GM19043 (cell line): ENCODE data around the gene YIPF3.
"Not testable (repeated sequence)": the region's sequence is repeated elsewhere in the genome, so short reads cannot be mapped to it uniquely, and the experiment has no call there.

Source experiments
- ATAC-seq: cut with Tn5 transposase; IDR thresholded peaks from one replicate; pipeline ENCODE4 v1.9.1; 2021; ENCODE audit warnings: low read depth; ENCODE audit not compliant: unreplicated experiment

Gene YIPF3

DNA sequence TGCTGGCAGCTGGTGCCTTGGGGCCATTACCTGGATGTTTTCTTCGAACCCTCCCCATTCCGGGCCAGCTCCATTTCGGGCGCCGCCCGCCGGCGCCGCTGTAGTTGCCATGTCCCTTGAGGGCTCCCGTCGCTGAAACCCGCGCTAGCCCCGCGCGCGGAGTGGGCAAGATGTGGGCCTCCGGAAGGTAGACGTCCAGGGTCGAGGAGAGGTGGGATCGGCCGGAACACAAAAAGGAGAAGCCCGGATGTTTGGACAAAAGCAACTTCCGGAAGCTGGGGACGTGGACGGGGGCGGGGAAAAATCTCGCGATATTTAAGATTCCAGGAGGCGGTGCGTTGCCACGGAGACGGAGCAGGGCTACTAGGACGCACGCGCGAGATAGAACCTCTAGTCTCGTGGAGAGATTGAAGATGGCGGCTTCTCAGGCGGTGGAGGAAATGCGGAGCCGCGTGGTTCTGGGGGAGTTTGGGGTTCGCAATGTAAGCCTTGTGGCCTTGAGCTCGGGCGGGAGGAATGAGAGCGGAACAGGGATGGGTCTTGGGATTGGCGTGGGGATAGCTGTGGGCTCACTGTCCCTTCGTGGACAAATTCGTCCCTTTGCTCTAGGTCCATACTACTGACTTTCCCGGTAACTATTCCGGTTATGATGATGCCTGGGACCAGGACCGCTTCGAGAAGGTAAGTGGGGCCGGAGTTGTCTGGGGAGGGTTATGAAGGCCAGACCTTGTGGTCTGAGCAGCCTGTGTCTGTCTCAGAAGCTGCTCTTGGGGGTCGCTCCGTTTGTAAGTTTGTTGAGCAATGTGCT, at the start of gene YIPF3, which contains the start of gene POLR1C:
YIPF3 (minus strand) TSS at position 230 of the 808 bp plus-strand sequence; CDS start at position 111, 119 bp downstream.
POLR1C (plus strand) TSS at position 393 of the 808 bp plus-strand sequence; CDS start at position 414, 21 bp downstream.
- peak; percentile 92 for ATAC-seq

DNA sequence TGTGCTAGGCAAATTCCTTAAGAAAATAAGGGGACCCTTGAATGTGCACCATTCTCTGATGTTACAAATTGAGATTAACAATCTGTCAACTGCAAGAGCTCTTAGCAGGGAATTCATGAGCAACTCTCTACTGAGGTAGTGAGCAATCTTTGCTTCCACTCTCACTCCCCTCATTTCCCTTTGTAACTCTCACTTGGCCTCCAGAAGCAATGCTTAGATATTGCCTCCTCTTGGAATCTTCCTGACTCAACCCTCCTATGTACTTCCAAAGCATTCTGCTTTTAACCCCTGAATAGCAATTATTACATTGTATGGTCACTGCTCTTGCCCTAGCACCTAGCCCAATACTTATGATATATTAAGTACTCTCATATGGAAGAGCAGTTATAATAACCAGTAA, 42.6 kb upstream of the YIPF3 start:
- no peak for ATAC-seq

DNA sequence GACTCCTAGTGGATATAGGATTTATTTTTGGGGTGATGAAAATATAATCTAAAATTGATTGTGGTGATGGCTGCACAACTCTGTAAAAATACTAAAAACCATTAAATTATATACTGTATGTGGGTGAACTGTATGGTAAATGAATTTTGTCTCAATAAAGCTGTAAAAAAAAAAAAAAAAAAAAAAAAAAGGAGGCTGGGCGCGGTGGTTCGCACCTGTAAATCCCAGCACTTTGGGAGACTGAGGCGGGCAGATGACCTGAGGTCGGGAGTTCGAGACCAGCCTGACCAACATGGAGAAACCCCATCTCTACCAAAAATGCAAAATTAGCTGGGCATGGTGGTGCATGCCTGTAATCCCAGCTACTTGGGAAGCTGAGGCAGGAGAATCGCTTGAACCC, 40.9 kb upstream of the YIPF3 start:
- not testable (repeated sequence) for ATAC-seq

DNA sequence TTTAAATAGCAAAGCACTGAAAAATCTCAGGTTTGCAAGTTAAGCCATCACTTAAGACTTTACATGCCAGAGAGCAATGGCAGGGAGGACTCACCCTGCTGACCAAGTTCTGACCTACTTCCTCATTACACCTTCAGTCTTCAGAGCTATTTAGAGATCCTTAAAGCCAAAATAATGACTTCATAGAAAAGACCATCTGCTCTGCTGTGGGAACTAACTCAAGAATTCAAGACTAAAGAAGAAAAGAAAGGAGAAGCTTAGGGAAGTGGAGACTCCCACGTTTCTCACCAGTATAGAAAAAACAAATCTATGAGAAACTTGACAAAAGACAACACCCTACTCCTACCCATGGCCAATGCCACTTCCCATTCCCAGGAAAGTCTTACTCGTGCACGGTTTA, 30.5 kb upstream of the YIPF3 start:
- no peak for ATAC-seq

DNA sequence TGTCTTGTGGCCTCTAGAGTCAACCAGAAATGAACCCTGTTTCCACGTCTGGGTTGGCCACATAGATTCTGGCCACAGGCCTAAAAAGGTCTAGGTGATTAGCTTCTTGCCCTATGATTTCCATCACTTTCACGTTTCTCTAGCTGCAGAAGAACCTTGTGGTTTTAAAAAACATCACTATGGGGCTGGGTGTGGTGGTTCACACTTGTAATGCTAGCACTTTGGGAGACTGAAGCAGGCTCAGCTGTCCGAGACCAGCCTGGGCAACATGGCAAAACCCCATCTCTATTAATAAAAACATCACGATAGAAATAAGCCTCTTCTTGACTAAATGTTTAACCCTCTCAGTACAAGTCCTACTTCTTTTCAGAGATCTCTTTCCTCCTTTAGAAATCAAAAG, 27.7 kb upstream of the YIPF3 start:
- ATAC-seq: no peak

DNA sequence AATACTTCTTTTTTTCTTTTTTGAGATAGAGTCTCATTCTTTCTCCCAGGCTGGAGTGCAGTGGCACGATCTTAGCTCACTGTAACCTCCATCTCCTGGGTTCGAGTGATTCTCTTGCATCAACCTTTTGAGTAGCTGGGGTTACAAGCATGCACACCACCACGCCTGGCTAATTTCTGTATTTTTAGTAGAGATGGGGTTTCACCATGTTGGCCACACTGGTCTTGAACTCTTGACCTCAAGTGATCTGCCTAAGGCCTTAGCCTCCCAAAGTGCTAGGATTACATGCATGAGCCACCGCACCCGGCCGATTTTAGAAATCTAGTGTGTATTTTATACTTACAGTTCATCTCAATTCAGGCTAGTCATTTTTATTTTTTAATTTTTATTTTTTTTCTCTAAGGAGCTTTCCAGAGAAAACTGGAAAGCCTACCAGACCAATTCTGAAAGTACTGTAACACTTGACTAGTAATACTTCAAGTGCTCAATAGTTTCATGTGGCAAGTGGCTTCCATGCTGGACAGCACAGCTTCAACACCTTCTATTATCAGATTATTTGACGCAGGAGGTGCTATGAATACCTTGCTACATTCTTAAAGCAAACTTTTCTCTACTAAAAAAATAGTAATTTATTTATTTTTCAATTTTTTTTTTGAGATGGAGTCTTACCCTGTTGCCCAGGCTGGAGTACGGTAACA, 25.2 kb upstream of the YIPF3 start:
- no peak for ATAC-seq

DNA sequence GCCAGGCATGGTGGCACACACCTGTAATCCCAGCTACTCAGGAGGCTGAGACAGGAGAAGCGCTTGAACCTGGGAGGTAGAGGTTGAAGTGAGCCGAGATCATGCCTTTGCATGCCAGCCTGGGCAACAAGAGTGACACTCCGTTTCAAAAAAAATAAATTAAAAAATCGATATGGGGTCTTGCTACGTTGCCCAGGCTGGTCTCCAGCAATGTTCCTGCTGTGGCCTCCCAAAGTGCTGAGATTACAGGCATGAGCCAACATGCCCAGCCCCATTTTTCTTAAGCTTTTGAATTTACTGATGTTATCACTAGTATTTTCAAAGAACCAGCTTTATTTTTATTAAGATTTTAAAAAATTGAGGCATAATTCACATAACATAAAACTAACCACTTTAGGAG, 23.8 kb upstream of the YIPF3 start:
- ATAC-seq: no peak

DNA sequence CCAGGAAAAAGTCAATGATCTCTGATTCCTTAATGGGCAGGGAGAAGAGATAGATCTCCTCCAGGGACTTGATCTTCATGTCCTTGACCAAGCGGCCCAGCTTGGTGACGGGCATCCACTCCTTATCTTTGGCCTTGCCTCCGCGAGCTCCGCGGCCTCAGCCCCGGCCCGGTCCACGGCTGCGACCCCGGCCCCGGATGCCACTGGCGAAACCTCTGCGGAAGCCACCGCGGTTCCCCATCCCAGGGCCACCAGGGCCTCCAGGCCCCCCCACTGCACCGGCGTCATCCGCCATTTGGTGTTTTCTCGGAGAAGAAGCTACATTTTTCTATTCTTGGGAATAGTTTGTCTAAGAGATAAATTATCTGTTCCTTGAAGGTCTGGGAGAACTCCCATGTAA, 22.7 kb upstream of the YIPF3 start:
- ATAC-seq: not testable (repeated sequence)

DNA sequence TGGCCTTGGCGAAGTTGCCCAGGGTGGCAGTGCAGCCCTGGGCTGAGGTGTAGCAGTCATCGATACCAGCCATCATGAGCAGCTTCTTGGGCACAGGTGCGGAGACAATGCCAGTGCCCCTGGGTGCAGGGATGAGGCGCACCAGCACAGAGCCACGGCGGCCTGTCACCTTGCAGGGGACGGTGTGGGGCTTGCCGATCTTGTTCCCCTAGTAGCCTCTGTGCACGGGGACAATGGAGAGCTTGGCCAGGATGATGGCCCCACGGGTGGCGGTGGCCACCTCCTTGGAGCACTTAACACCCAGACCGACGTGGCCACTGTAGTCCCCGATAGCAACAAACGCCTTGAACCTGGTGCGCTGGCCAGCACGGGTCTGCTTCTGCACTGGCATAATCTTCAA, 22.3 kb upstream of the YIPF3 start:
- ATAC-seq: not testable (repeated sequence)

DNA sequence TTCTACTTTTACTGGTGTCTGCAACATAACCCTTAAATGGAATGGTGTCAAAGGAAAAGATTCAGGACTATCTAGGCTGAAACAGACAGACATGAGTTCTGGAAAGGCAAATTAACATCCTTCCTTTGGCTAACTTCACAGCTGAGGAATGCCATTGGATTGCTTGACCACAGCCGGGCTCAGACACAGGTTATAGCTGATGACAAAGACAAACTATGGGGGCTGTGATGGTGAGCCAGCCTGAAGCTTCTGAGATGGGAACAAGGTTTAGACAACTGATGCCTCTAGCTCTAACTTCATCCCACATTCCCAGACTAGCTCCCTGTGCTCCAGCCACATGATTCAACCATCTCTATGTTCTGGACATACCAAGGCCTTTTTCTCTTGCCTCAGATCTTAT, 15.5 kb upstream of the YIPF3 start:
- no peak for ATAC-seq

DNA sequence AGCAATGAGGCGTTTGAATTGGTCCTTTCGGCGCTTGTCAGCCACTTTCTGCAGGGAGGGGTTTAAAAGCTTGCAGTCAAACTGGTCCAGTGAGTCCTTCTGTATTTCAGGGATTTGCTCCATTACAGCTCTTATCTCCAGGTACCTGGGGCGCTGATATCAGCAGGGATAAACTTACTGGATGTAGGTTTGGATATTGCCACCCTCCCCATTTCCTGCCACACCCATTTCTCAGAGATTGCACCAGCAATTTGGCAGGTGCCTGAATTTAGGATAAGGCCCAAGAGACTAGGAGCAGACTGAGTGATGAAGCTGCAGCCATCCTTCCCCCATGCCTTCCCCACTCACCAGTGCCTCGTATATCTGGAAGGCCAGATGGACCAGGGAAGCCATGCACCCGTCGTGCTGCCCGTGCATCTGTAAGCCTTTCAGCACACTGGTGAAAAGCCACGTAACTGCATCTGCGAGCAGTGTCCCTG, 7.8 kb upstream of the YIPF3 start:
- ATAC-seq: no peak

DNA sequence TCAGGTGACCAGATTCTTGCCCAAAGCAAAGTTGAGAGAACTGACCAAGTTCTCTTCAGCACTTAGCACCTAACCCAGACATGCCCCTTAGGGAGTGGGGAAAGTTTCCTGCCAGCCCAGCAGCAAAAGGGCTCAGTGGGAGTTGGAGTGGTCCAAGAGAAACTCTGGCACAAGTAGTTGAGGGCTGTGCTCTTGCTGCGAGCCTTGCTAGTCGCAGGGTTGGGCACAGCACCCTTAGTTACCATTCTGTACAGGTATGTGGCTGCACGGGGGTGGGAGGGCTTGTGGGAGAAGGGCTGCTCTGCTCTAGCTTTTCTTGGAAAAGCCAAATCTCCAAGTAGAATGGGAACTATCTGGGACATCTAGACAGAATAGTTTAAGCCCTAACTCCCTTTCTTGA, 6.6 kb upstream of the YIPF3 start:
- ATAC-seq: no peak

DNA sequence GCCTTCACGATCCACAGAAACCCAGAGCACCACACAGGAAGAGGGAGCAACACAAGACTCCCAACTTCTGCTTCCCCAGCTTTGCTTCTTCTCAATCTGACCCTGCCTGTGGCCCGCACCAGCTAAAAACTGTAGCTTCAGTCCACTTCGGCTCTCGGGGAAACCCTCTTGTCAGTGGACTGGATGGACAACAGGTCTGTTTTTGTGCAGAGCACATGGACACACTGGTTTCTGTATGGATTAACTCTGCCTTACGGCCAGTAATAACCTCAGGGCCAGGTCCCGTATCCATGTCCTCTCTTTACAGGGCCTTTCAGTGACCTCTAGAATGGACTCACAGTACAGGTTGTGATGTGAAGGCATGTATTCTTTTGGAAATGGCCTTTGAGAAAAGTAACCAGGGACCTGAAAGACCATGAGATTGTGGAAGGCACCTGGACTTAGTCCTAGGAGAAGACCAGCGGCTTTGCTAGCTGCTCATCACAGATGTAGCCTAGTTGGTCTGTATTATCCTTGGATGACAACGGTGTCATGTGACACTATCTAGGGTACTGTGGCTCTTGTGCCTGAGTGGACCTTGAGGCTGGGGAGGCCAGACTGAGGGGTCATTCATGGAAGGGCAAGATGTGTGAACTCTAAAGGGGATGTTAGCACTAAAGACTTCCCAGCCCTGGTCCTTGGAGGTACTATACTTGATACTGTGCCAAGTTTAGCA, 6.0 kb upstream of the YIPF3 start:
- no peak for ATAC-seq

DNA sequence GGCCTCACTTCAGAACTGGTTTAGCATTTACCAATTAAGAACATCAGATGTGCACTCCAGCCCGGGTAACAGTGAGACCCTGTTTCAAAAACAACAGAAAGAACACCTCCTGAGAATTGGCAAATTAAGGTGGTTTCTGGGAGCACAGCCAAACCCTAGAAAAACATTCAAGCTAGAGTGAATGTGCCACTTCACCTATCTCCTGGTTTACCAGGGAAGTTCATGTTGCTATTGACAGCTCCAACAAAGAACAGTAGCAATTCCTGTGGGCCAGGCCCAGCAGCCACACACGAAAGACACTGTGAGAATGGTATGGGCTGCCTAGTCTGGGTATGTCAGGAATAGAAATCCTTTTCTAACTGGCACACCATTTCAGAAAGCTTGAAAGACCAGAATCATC, 5.1 kb upstream of the YIPF3 start:
- no peak for ATAC-seq

DNA sequence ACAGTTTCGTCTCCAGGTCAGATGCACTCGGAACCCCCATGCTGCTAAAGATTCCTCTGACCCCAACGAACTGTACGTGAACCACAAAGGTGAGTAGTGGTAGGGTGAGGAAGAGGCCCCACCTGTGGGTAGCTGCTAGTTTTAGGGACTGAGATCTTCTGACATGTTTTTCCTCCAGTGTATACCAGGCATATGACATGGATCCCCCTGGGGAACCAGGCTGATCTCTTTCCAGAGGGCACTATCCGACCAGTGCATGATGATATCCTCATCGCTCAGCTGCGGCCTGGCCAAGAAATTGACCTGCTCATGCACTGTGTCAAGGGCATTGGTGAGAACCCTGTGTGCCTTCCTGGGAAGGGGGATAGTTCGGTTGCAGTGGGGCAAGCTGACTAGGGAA, 3.4 kb upstream of the YIPF3 start:
- ATAC-seq: no peak

DNA sequence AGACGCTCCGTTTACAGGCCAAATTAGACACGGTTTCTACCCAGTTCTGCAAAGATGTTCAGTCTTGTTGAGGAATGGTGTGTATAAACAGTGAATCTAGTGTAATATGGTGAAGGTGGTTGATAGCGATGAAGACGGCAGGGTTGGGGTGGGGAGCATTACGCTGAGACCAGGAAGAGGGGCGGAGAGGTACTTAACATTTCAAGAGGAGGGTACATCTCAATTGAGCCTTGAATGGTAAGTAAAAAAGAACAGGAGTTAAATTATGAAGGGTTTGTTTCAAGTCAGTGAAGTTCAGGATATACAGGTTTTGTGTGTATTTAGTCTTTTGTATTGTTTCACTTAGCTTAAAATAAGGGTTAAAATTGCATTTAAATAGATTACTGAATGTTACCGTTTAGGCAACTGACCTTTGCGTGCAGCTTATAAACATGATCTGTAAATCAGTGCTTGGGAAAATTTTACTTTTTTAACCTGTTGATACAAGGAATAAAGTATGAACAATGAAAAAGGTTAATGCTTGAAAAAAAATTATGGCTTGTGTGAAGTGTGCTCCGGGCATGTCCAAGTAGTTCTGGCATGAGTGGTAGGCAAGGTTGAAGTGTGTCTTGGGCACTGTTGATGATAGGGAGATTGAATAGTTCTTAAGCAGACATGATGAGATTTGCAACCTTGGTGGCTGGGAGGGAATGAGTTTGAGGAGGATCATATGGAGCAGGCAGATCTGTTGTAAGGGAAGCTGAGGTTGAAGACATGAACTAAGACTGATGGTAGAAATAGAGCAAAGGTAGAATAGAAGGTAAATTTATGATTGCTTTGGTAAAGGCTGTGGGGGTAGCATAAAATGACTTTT, 1.0 kb upstream of the YIPF3 start:
- ATAC-seq: no peak

DNA sequence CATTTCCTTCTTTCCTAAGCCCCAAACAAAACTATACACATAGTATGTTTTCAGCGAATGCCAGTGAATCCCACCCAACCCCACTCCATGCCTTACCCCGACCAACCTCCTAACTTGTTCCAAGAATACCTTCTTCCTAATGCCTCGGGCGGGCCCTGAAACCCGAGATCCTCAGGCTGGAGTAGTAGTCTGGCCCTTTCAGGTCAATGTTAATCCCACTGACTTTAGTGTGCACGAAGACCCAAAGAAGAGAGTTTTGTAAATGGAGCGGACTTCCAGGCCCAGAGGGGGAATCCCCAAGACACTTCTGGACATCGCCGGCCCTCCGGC, 394 bp downstream of the YIPF3 start:
- no peak for ATAC-seq

DNA sequence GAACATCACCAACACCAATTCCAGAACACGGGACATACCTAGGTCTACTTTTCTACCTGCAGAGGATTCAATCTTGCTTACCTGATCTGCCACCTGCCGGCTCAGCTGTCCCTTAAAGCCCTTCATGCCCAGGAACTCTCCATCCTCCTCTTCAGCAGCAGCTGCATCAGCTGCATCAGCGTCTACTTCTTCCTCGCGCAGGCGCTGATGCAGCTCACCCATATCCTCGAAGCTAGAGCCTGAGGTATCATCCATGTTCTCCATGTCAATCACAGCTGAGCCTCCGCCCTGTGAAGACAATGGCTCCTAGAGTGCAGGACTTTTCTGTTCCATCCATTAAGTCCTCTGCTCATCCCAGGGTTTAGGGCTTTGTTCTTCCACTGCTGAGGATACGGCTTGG, 918 bp downstream of the YIPF3 start:
- ATAC-seq: no peak

DNA sequence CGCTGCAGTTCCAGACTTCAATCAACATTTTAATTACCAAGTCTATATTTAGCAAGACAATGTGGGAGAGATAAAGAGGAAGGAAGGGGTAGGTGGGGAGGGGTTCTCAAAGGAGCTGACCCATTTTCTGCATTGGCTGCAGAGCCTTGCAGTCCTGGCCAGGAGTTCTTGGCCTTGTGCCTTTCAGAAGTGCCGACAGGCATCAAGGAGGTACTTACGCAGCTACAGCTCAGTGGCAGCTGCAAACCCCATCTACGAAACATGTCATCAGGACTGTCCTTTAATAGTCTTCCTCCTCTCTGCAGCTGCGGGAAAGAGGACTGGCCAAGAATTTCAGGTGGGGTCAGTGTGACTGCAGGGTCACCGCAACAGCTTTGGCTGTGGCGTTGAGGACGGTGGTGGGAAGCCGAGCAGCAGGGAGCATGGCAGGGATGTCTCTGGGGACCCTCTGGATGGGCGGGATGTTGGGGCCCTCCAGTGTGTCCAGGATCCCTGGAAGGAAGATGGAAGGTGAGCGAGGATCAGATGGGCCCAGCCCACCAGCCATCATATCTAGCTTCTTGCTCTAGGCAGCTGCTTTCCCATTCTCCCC, 4.8 kb downstream of the YIPF3 start:
- no peak for ATAC-seq

DNA sequence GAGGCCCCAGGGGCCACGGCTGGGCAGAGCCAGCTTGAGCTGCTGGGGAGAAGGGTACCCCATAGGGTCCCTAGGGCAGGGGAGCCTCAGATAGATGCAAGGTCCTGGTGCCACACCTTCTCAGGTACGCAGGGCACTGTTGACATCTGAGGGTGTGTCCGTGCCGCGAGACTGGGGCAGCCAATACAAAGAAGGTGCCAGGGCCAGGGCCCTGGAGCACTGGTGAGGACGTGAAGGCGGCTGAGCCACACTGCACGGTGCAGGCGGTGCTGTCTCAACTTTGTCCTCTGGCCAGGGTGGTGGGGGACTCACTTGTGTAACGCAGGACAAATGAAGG, 5.9 kb downstream of the YIPF3 start:
- ATAC-seq: no peak
